ENCODE results near the gene TSPAN17.

TSPAN17 gene

GRCh38 chr5:176603091-176603490 lies 44.2 kb upstream of the TSPAN17 start:
- Histone ChIP-seq H4K8ac (ENCODE audit: low read length) (no peak overlapping the region), H4K91ac (ENCODE audit: low read length) (no peak overlapping the region), H3K4ac (ENCODE audit: low read depth in 1 of 2, low read length in 2 of 2) (no peak overlapping the region), H3K9me3 (ENCODE audit: control insufficient read depth, low read length) (no peaks in the 10 kb centered on the region), H3K79me1 (replicated peaks; ENCODE audit: low read length, poor library complexity, severe bottlenecking) (peaks cover 53% of the 10 kb centered on the region), H2BK120ac (ENCODE audit: low read depth, low read length) (no peak overlapping the region), H3K27me3 (ENCODE audit: control insufficient read depth in 1 of 2, insufficient read depth in 1 of 2, low read length in 2 of 2) (peaks cover 0 to 6% of the 10 kb centered on the region in 2 experiments), H3K14ac (ENCODE audit: low read length in 2 of 2) (no peak overlapping the region), H2AFZ (ENCODE audit: low read depth, low read length) (no peak overlapping the region), H3K4me1 (ENCODE audit: control insufficient read depth, insufficient read depth, low read depth, low read length) (peaks cover 19% of the 10 kb centered on the region), H2BK5ac (ENCODE audit: low read depth, low read length, poor library complexity, severe bottlenecking) (no peak overlapping the region), H3K9ac (ENCODE audit: low read length) (no peak overlapping the region), H3K27ac (ENCODE audit: low read length, poor library complexity, severe bottlenecking) (no peak overlapping the region), H2BK12ac (ENCODE audit: low read length in 2 of 2) (no peak overlapping the region), H2AK5ac (ENCODE audit: low read length, severe bottlenecking) (no peak overlapping the region), H2BK15ac (ENCODE audit: low read depth, poor library complexity, severe bottlenecking) (no peak overlapping the region), H3K18ac (ENCODE audit: low read depth in 1 of 2, low read length in 2 of 2) (no peak overlapping the region), H3K23ac (ENCODE audit: low read length in 2 of 2) (no peak overlapping the region), H3K36me3 (ENCODE audit: control insufficient read depth in 1 of 2, insufficient read depth in 2 of 2, low read depth in 1 of 2, low read length in 2 of 2) (peaks cover 9 to 22% of the 10 kb centered on the region in 2 experiments), H3K4me2 (ENCODE audit: low read length, poor library complexity, severe bottlenecking) (no peak overlapping the region), H3K4me3 (ENCODE audit: insufficient read depth in 1 of 2, low read depth in 1 of 2, low read length in 2 of 2) (no peak overlapping the region)
- no peak for DNase-seq
- WGBS, result 17% methylated on average over 1 of the region's 2 CpGs

- Histone ChIP-seq H2AFZ (ENCODE audit: low read depth, low read length) (no peak overlapping the region), H2AK5ac (ENCODE audit: low read length, severe bottlenecking) (no peak overlapping the region), H2BK15ac (ENCODE audit: low read depth, poor library complexity, severe bottlenecking) (no peak overlapping the region), H3K9ac (ENCODE audit: low read length) (no peak overlapping the region), H3K36me3 (ENCODE audit: control insufficient read depth in 1 of 2, insufficient read depth in 2 of 2, low read depth in 1 of 2, low read length in 2 of 2) (peaks cover 0 to 8% of the 10 kb centered on the region in 2 experiments), H2BK5ac (ENCODE audit: low read depth, low read length, poor library complexity, severe bottlenecking) (no peak overlapping the region), H3K18ac (ENCODE audit: low read depth in 1 of 2, low read length in 2 of 2) (no peak overlapping the region), H4K8ac (ENCODE audit: low read length) (no peak overlapping the region), H3K79me1 (replicated peaks; ENCODE audit: low read length, poor library complexity, severe bottlenecking) (peaks cover 40% of the 10 kb centered on the region), H2BK12ac (ENCODE audit: low read length in 2 of 2) (no peak overlapping the region), H3K4ac (ENCODE audit: low read depth in 1 of 2, low read length in 2 of 2) (no peak overlapping the region), H3K27ac (ENCODE audit: low read length, poor library complexity, severe bottlenecking) (no peak overlapping the region), H3K4me1 (ENCODE audit: control insufficient read depth, insufficient read depth, low read depth, low read length) (peaks cover 29% of the 10 kb centered on the region), H3K14ac (ENCODE audit: low read length in 2 of 2) (no peak overlapping the region), H3K23ac (ENCODE audit: low read length in 2 of 2) (no peak overlapping the region), H3K4me3 (ENCODE audit: insufficient read depth in 1 of 2, low read depth in 1 of 2, low read length in 2 of 2) (no peak overlapping the region), H2BK120ac (ENCODE audit: low read depth, low read length) (no peak overlapping the region), H4K91ac (ENCODE audit: low read length) (no peak overlapping the region), H3K27me3 (ENCODE audit: control insufficient read depth in 1 of 2, insufficient read depth in 1 of 2, low read length in 2 of 2) (no peaks in the 10 kb centered on the region), H3K4me2 (ENCODE audit: low read length, poor library complexity, severe bottlenecking) (no peak overlapping the region), H3K9me3 (ENCODE audit: control insufficient read depth, low read length) (no peaks in the 10 kb centered on the region)
- DNase-seq, result no peak
- 0% methylated on average over 1 of the region's 3 CpGs for WGBS
These were observed 41.3 kb upstream of the TSPAN17 start for GRCh38 chr5:176606032-176606431.

- Histone ChIP-seq H3K9ac (ENCODE audit: low read length) (no peak overlapping the region), H3K9me3 (ENCODE audit: control insufficient read depth, low read length) (no peaks in the 10 kb centered on the region), H3K79me1 (replicated peaks; ENCODE audit: low read length, poor library complexity, severe bottlenecking) (peaks cover 36% of the 10 kb centered on the region), H4K91ac (ENCODE audit: low read length) (no peak overlapping the region), H3K18ac (ENCODE audit: low read depth in 1 of 2, low read length in 2 of 2) (no peak overlapping the region), H3K27me3 (ENCODE audit: control insufficient read depth in 1 of 2, insufficient read depth in 1 of 2, low read length in 2 of 2) (no peaks in the 10 kb centered on the region), H3K27ac (ENCODE audit: low read length, poor library complexity, severe bottlenecking) (no peak overlapping the region), H3K23ac (ENCODE audit: low read length in 2 of 2) (no peak overlapping the region), H2BK15ac (ENCODE audit: low read depth, poor library complexity, severe bottlenecking) (no peak overlapping the region), H4K8ac (ENCODE audit: low read length) (no peak overlapping the region), H3K4me2 (ENCODE audit: low read length, poor library complexity, severe bottlenecking) (no peak overlapping the region), H2AK5ac (ENCODE audit: low read length, severe bottlenecking) (no peak overlapping the region), H3K14ac (ENCODE audit: low read length in 2 of 2) (no peak overlapping the region), H3K36me3 (ENCODE audit: control insufficient read depth in 1 of 2, insufficient read depth in 2 of 2, low read depth in 1 of 2, low read length in 2 of 2) (peaks cover 0 to 8% of the 10 kb centered on the region in 2 experiments), H2AFZ (ENCODE audit: low read depth, low read length) (no peak overlapping the region), H2BK5ac (ENCODE audit: low read depth, low read length, poor library complexity, severe bottlenecking) (no peak overlapping the region), H2BK12ac (ENCODE audit: low read length in 2 of 2) (no peak overlapping the region), H3K4ac (ENCODE audit: low read depth in 1 of 2, low read length in 2 of 2) (no peak overlapping the region), H3K4me3 (ENCODE audit: insufficient read depth in 1 of 2, low read depth in 1 of 2, low read length in 2 of 2) (no peak overlapping the region), H3K4me1 (ENCODE audit: control insufficient read depth, insufficient read depth, low read depth, low read length) (peaks cover 25% of the 10 kb centered on the region), H2BK120ac (ENCODE audit: low read depth, low read length) (no peak overlapping the region)
- no peak for DNase-seq
- 93% methylated on average over 3 of the region's 3 CpGs for WGBS
These were observed 40.4 kb upstream of the TSPAN17 start for GRCh38 chr5:176606875-176607274.

GRCh38 chr5:176608142-176608705 lies 39.1 kb upstream of the TSPAN17 start:
- H3K4me1 ChIP-seq (ENCODE audit: control insufficient read depth, insufficient read depth, low read depth, low read length), result peaks cover 23% of the 10 kb centered on the region
- peaks cover 29% of the 10 kb centered on the region for H3K79me1 ChIP-seq (replicated peaks; ENCODE audit: low read length, poor library complexity, severe bottlenecking)
- H3K9ac ChIP-seq (ENCODE audit: low read length), result no peak overlapping the region
- no peak overlapping the region for H4K91ac ChIP-seq (ENCODE audit: low read length)
- WGBS, result 97% methylated on average over 4 of the region's 4 CpGs
- H3K18ac ChIP-seq (ENCODE audit: low read depth in 1 of 2, low read length in 2 of 2), result no peak overlapping the region
- H3K4me2 ChIP-seq (ENCODE audit: low read length, poor library complexity, severe bottlenecking), result no peak overlapping the region
- H2AFZ ChIP-seq (ENCODE audit: low read depth, low read length), result no peak overlapping the region
- H4K8ac ChIP-seq (ENCODE audit: low read length), result no peak overlapping the region
- no peak overlapping the region for H3K4me3 ChIP-seq (ENCODE audit: insufficient read depth in 1 of 2, low read depth in 1 of 2, low read length in 2 of 2)
- no peak overlapping the region for H3K4ac ChIP-seq (ENCODE audit: low read depth in 1 of 2, low read length in 2 of 2)
- no peak overlapping the region for H2BK5ac ChIP-seq (ENCODE audit: low read depth, low read length, poor library complexity, severe bottlenecking)
- H3K36me3 ChIP-seq (ENCODE audit: control insufficient read depth in 1 of 2, insufficient read depth in 2 of 2, low read depth in 1 of 2, low read length in 2 of 2), result peaks cover 0 to 8% of the 10 kb centered on the region in 2 experiments
- H3K23ac ChIP-seq (ENCODE audit: low read length in 2 of 2), result no peak overlapping the region
- no peak overlapping the region for H2AK5ac ChIP-seq (ENCODE audit: low read length, severe bottlenecking)
- DNase-seq, result no peak
- no peak overlapping the region for H2BK15ac ChIP-seq (ENCODE audit: low read depth, poor library complexity, severe bottlenecking)
- H3K27ac ChIP-seq (ENCODE audit: low read length, poor library complexity, severe bottlenecking), result no peak overlapping the region
- H3K9me3 ChIP-seq (ENCODE audit: control insufficient read depth, low read length), result no peaks in the 10 kb centered on the region
- H2BK12ac ChIP-seq (ENCODE audit: low read length in 2 of 2), result peak overlapping the region in 1 of 2 experiments; percentile 4
- no peaks in the 10 kb centered on the region for H3K27me3 ChIP-seq (ENCODE audit: control insufficient read depth in 1 of 2, insufficient read depth in 1 of 2, low read length in 2 of 2)
- H3K14ac ChIP-seq (ENCODE audit: low read length in 2 of 2), result no peak overlapping the region
- H2BK120ac ChIP-seq (ENCODE audit: low read depth, low read length), result no peak overlapping the region

Measured in mesenchymal stem cell (in vitro differentiated cells and primary cell).